ENCODE measurements around the gene TMEM240. TPM values are rescaled to one million over a fixed set of nuclear protein-coding genes. Genes with fewer than 3 reads are reported as not detected.

TMEM240 gene
- total and polyA plus RNA-seq, 9 of the 15 experiments (the other 6 are each of a cell fraction or from before 2014, with no cell fraction given) = 0.24 to 2.0 (median 0.69) TPM; not detected in 5

GRCh38 chr1:1561801-1562470 is 21.5 kb upstream of the TMEM240 start:
- Histone ChIP-seq H3K4me1 (replicated peaks in 1 of 2; ENCODE audit: control insufficient read depth in 2 of 2, insufficient read depth in 2 of 2, low read length in 2 of 2) (peaks cover 3 to 23% of the 10 kb centered on the region in 2 experiments; a peak in 3 of 5 replicates), H3K4me2 (ENCODE audit: insufficient read depth, low read length) (no peak overlapping the region), H3K9me3 (replicated peaks; ENCODE audit: control insufficient read depth, insufficient read depth, low read depth, low read length) (peaks cover 4% of the 10 kb centered on the region; the same call in 1 of the 2 replicates), H2AFZ (ENCODE audit: low read depth, low read length) (no peak overlapping the region), H3K79me2 (ENCODE audit: control insufficient read depth, insufficient read depth, low read length) (peaks cover 57% of the 10 kb centered on the region), H3K4me3 (no peak overlapping the region), H3K9me1 (ENCODE audit: control insufficient read depth, insufficient read depth, low read length) (no peaks in the 10 kb centered on the region), H3K36me3 (ENCODE audit: control insufficient read depth, insufficient read depth, low read length) (peaks cover 84% of the 10 kb centered on the region), H4K20me1 (replicated peaks; ENCODE audit: control insufficient read depth, insufficient read depth, low read length) (peaks cover 9% of the 10 kb centered on the region), H3K27ac (ENCODE audit: extremely low read depth, low read depth, low read length) (no peak overlapping the region), H3K27me3 (ENCODE audit: control insufficient read depth in 2 of 2, insufficient read depth in 2 of 2, low read length in 2 of 2) (no peaks in the 10 kb centered on the region), H3K9ac (ENCODE audit: insufficient read depth in 1 of 2, low read depth in 2 of 2, low read length in 2 of 2) (0 out of 4 replicates have a peak overlapping the region, but pooled peaks of 1 of the 2 experiments have one; percentile 33)
- ChIA-PET POLR2A (interaction anchor here (0.5 to 1.8 kb wide), 7 partner anchors 9 to 432 kb away, joined by 3 to 11 read pairs (median 3); no protein-coding TSS in a partner anchor), CTCF (ENCODE audit: low intra/inter-chr PET ratio) (no interaction called here)
- no peak for DNase-seq (ENCODE audit: extremely low read depth in 1 of 4, low spot score in 3 of 4)
- 96% methylated on average over 15 of the region's 15 CpGs for WGBS (ENCODE audit: insufficient coverage, low coverage, missing lambda C conversion rate)
- intact Hi-C loops (cut with micrococcal nuclease) = no loop called here
- no TSS peak for BruUV-seq (replicated peaks)
- FAIRE-seq = no peak
- ATAC-seq = peak; percentile 25
- in situ Hi-C loops (cut with MboI) = no loop called here
- TF ChIP-seq MCM2 (IDR thresholded peaks at IDR 0.05; ENCODE audit: low read depth) (no peak), ZNF175 (CRISPR knock-in tag; IDR thresholded peaks at IDR 0.05; ENCODE audit: low read depth) (no peak), POLR2G (IDR thresholded peaks at IDR 0.05; ENCODE audit: low read depth, low read length) (peak; percentile 16; the same call in 1 of the 2 replicates), PKNOX1 (IDR thresholded peaks at IDR 0.05) (no peak), PPARD (CRISPR knock-in tag; IDR thresholded peaks at IDR 0.05) (no peak), HIVEP1 (CRISPR knock-in tag; IDR thresholded peaks at IDR 0.05) (no peak), POLR2A (conservative IDR thresholded peaks at IDR 0.05) (peak; percentile 60), TRIM25 (IDR thresholded peaks at IDR 0.05; ENCODE audit: borderline replicate concordance) (no peak), ZBTB12 (CRISPR knock-in tag; IDR thresholded peaks at IDR 0.05) (no peak), U2AF2 (optimal IDR thresholded peaks at IDR 0.05; ENCODE audit: low read depth, low read length) (no peak), GTF3C2 (IDR thresholded peaks at IDR 0.05; ENCODE audit: borderline replicate concordance, extremely low read depth, insufficient read length) (no peak), NONO (IDR thresholded peaks at IDR 0.05; ENCODE audit: low read depth in 2 of 2, low read length in 1 of 2) (no peak), MECOM (CRISPR knock-in tag; IDR thresholded peaks at IDR 0.05) (no peak), SUPT5H (IDR thresholded peaks at IDR 0.05) (peak; percentile 53; the same call in 1 of the 2 replicates), ZNF197 (CRISPR knock-in tag; IDR thresholded peaks at IDR 0.05; ENCODE audit: low read depth) (no peak), IFI16 (CRISPR knock-in tag; IDR thresholded peaks at IDR 0.05) (no peak)
